Heart left ventricle (tissue), 13 donors: ENCODE measurements around the gene C5.

Source experiments
- POLR2A ChIP-seq, 2 donors: fragments of 450-650 bp; IDR thresholded peaks; one replicate each; pipeline ENCODE4 v1.6.1; 2017; ENCODE audit warnings: antibody characterized with exemption in 2 of 2, mild to moderate bottlenecking in 2 of 2, moderate library complexity in 2 of 2
- TF ChIP-seq, protein P1 (sequence below), 12 donors: fragments of 200-600 bp; sonication (generic) in 4 of 12; IDR thresholded peaks; one replicate each; pipeline versions ENCODE4 v1.5.0 to v1.8.0; 2018 to 2022; ENCODE audit warnings: antibody characterized with exemption in 12 of 12, mild to moderate bottlenecking in 5 of 12
- donor health status: ischemic (EF 13 %, LVEDD 7.1; RV severe dilation, severe dysfunction).
- donor health status: DM: no; HTN: yes; CAD: no.
- donor health status: DM: no; HTN: no; CAD: no.
- donor health status: ischemic (EF 25% LVEDD 6.9; RV normal size, moderate dysfunction).
- donor health status: ischemic (EF 25% LVEDD 5.7; RV mildly dilated, moderate dysfunction).
- donor health status: ischemic (EF 35%, LVEDD 5.7; RV mildly dilated, moderate dysfunction).
- donor health status: nonischemic (EF 11% LVEDD 7.7; RV severe dilation, severe dysfunction).
- donor health status: DM: yes; HTN: yes; CAD: no.
- donor health status: PGD.
- donor health status: ischemic (EF 29% LVEDD 5.4; RV normal size, mild dysfunction).
- donor health status: nonischemic (EF 23%, LVEDD 6.1; RV moderate dilation, normal function).

DNA sequence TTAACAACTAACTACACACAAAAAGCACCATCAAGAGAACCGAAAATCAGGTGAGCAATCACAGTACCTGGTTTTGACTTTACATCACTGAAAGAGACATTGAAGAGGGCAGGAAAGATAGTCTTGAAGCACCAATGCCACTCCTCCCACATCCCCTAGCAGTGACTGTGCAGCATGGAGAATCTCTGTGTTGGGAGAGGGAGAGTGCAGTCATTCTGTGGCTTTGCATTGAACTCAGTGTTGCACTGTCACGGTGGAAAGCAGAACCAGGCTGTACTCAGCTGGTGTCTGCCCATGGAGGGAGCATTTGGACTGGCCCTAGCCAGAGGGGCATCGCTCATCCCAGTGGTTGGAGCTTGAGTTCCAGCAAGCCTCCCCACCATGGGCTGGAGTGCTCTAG, 40.4 kb downstream of the C5 start:
- TF ChIP-seq, protein P1, sequence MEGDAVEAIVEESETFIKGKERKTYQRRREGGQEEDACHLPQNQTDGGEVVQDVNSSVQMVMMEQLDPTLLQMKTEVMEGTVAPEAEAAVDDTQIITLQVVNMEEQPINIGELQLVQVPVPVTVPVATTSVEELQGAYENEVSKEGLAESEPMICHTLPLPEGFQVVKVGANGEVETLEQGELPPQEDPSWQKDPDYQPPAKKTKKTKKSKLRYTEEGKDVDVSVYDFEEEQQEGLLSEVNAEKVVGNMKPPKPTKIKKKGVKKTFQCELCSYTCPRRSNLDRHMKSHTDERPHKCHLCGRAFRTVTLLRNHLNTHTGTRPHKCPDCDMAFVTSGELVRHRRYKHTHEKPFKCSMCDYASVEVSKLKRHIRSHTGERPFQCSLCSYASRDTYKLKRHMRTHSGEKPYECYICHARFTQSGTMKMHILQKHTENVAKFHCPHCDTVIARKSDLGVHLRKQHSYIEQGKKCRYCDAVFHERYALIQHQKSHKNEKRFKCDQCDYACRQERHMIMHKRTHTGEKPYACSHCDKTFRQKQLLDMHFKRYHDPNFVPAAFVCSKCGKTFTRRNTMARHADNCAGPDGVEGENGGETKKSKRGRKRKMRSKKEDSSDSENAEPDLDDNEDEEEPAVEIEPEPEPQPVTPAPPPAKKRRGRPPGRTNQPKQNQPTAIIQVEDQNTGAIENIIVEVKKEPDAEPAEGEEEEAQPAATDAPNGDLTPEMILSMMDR (IDR thresholded peaks at IDR 0.05) = no peak
- TF ChIP-seq POLR2A (IDR thresholded peaks at IDR 0.05) = no peak
